ENCODE data around the gene DDR1.
"Not testable (repeated sequence)": the region's sequence is repeated elsewhere in the genome, so short reads cannot be mapped to it uniquely, and the experiment has no call there.

The DDR1 gene

GRCh38 chr6:30844118-30844535 is 40.2 kb upstream of the DDR1 start:
- no peak for DNase-seq (ENCODE audit: low read depth)
- H3K4me3 ChIP-seq (ENCODE audit: low read length), result no peak overlapping the region
- TF ChIP-seq CTCF (IDR thresholded peaks at IDR 0.05; ENCODE audit: insufficient read depth, low read depth, low read length, missing control alignments), result no peak

GRCh38 chr6:30845183-30845582 is 39.1 kb upstream of the DDR1 start:
- no peak overlapping the region for H3K4me3 ChIP-seq (ENCODE audit: low read length)
- TF ChIP-seq CTCF (IDR thresholded peaks at IDR 0.05; ENCODE audit: insufficient read depth, low read depth, low read length, missing control alignments), result no peak
- DNase-seq (ENCODE audit: low read depth), result no peak

- DNase-seq (ENCODE audit: low read depth), result no peak
- TF ChIP-seq CTCF (IDR thresholded peaks at IDR 0.05; ENCODE audit: insufficient read depth, low read depth, low read length, missing control alignments), result no peak
- no peak overlapping the region for H3K4me3 ChIP-seq (ENCODE audit: low read length)
Measured at GRCh38 chr6:30847421-30847970, 36.8 kb upstream of the DDR1 start.

GRCh38 chr6:30847971-30848436 is 36.3 kb upstream of the DDR1 start:
- H3K4me3 ChIP-seq (ENCODE audit: low read length), result no peak overlapping the region

GRCh38 chr6:30849903-30850651 is 34.2 kb upstream of the DDR1 start:
- no peak for TF ChIP-seq CTCF (IDR thresholded peaks at IDR 0.05; ENCODE audit: insufficient read depth, low read depth, low read length, missing control alignments)
- H3K4me3 ChIP-seq (ENCODE audit: low read length), result no peak overlapping the region
- no peak for DNase-seq (ENCODE audit: low read depth)

More at GRCh38 chr6:30847971-30848436, 36.3 kb upstream of the DDR1 start:
- no peak for TF ChIP-seq CTCF (IDR thresholded peaks at IDR 0.05; ENCODE audit: insufficient read depth, low read depth, low read length, missing control alignments)
- DNase-seq (ENCODE audit: low read depth), result peak; percentile 57

- H3K4me3 ChIP-seq (ENCODE audit: low read length); DNase-seq (ENCODE audit: low read depth): not testable (repeated sequence)
Measured at GRCh38 chr6:30852459-30852858, 31.9 kb upstream of the DDR1 start.

GRCh38 chr6:30854285-30855040 is 29.9 kb upstream of the DDR1 start:
- no peak for DNase-seq (ENCODE audit: low read depth)
- TF ChIP-seq CTCF (IDR thresholded peaks at IDR 0.05; ENCODE audit: insufficient read depth, low read depth, low read length, missing control alignments), result no peak
- H3K4me3 ChIP-seq (ENCODE audit: low read length), result no peak overlapping the region

Measured in epithelial cell of esophagus (primary cell).